WERI-Rb-1 (cell line): ENCODE results near the gene CDKN1B.

Experiments
- DNase-seq: peaks from one replicate; pipeline ENCODE4 v3.0.0-alpha.2; 2020
- H3K27ac ChIP-seq: fragments of 250-450 bp; sonication (Bioruptor Pico); 2 replicates; pipeline ENCODE4 v1.5.1; 2020; ENCODE audit warnings: mild to moderate bottlenecking, moderate library complexity
- H3K27me3 ChIP-seq: fragments of 250-450 bp; sonication (Bioruptor Pico); 2 replicates; pipeline ENCODE4 v1.5.1; 2021; ENCODE audit warnings: mild to moderate bottlenecking, low read depth, moderate library complexity; ENCODE audit not compliant: insufficient read depth, severe bottlenecking
- H3K36me3 ChIP-seq: fragments of 250-450 bp; sonication (Bioruptor Pico); 2 replicates; pipeline ENCODE4 v1.5.1; 2020; ENCODE audit warnings: mild to moderate bottlenecking, moderate library complexity
- H3K4me3 ChIP-seq: 2 replicates; pipeline ENCODE4 v1.5.1; 2011; ENCODE audit warnings: low read depth, mild to moderate bottlenecking, control low read depth, low read length
- H3K9me3 ChIP-seq: fragments of 250-450 bp; sonication (Bioruptor Pico); 2 replicates; pipeline ENCODE4 v1.5.1; 2021; ENCODE audit warnings: mild to moderate bottlenecking, moderate library complexity; ENCODE audit not compliant: severe bottlenecking
- TF ChIP-seq, protein P1 (sequence below): IDR thresholded peaks from 2 replicates; pipeline ENCODE4 v1.5.1; 2011; ENCODE audit warnings: low read depth, mild to moderate bottlenecking, control low read depth, inconsistent platforms, low read length

CDKN1B gene

GRCh38 chr12:12725086-12725955 is 8.2 kb downstream of the CDKN1B start:
- Histone ChIP-seq H3K9me3 (no peaks in the 10 kb centered on the region), H3K27me3 (no peaks in the 10 kb centered on the region), H3K27ac (peak overlapping the region; percentile 100), H3K4me3 (peak overlapping the region; percentile 96), H3K36me3 (peaks cover 35% of the 10 kb centered on the region)
- DNase-seq = peak; percentile 92
- TF ChIP-seq, protein P1, sequence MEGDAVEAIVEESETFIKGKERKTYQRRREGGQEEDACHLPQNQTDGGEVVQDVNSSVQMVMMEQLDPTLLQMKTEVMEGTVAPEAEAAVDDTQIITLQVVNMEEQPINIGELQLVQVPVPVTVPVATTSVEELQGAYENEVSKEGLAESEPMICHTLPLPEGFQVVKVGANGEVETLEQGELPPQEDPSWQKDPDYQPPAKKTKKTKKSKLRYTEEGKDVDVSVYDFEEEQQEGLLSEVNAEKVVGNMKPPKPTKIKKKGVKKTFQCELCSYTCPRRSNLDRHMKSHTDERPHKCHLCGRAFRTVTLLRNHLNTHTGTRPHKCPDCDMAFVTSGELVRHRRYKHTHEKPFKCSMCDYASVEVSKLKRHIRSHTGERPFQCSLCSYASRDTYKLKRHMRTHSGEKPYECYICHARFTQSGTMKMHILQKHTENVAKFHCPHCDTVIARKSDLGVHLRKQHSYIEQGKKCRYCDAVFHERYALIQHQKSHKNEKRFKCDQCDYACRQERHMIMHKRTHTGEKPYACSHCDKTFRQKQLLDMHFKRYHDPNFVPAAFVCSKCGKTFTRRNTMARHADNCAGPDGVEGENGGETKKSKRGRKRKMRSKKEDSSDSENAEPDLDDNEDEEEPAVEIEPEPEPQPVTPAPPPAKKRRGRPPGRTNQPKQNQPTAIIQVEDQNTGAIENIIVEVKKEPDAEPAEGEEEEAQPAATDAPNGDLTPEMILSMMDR = no peak

DNA sequence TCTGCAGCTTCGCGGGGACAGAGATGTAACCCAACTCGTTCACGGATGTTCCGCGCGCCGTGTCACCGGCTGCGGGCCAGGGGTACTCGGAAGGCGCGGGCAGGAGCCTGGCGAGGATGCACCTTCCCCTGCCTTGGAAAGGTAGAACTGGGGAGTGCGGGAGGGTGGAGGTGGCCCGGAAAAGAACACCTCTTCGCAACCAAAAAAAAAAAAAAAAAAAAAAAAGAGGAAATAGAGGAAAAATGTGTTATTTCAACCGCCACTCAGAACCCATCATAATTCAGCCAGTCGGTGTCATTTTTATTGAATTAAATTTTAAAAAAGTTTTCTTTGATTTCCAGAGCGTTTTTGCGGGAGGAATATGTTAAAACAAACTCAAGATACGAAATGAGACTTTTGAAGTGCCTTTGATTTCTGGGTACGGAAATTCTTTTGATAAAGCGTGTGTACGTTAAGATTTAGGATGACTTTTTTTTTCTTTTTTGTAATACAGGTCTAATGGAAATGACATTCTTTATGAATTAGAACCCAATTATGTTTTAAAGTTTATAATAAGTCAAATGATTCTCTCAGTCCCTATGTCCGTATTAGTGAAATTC is 8.9 kb downstream of the CDKN1B start:
- Histone ChIP-seq H3K27ac (peak overlapping the region; percentile 100), H3K4me3 (peak overlapping the region; percentile 96), H3K36me3 (peaks cover 28% of the 10 kb centered on the region), H3K27me3 (no peaks in the 10 kb centered on the region), H3K9me3 (no peaks in the 10 kb centered on the region)
- TF ChIP-seq, protein P1 = no peak
- DNase-seq = no peak

- H3K36me3 ChIP-seq = peaks cover 22% of the 10 kb centered on the region
- H3K9me3 ChIP-seq = no peaks in the 10 kb centered on the region
- H3K4me3 ChIP-seq = peak overlapping the region; percentile 96
- TF ChIP-seq, protein P1 = no peak
- DNase-seq = no peak
- peak overlapping the region; percentile 100 for H3K27ac ChIP-seq
- no peaks in the 10 kb centered on the region for H3K27me3 ChIP-seq
These were observed 9.5 kb downstream of the CDKN1B start for GRCh38 chr12:12726555-12727093.

GRCh38 chr12:12731178-12731577 is 14.0 kb downstream of the CDKN1B start:
- Histone ChIP-seq H3K4me3 (no peak overlapping the region), H3K9me3 (no peaks in the 10 kb centered on the region), H3K36me3 (peaks cover 6% of the 10 kb centered on the region), H3K27me3 (no peaks in the 10 kb centered on the region), H3K27ac (no peak overlapping the region)
- TF ChIP-seq, protein P1 = no peak
- no peak for DNase-seq

GRCh38 chr12:12731785-12732184 is 14.6 kb downstream of the CDKN1B start:
- DNase-seq = no peak
- no peak overlapping the region for H3K27ac ChIP-seq
- TF ChIP-seq, protein P1 = no peak

More at GRCh38 chr12:12731785-12732184, 14.6 kb downstream of the CDKN1B start:
- Histone ChIP-seq H3K27me3 (no peaks in the 10 kb centered on the region), H3K36me3 (peaks cover 6% of the 10 kb centered on the region), H3K9me3 (no peaks in the 10 kb centered on the region), H3K4me3 (no peak overlapping the region)
